ENCODE measurements around the gene DCDC2C.

GRCh38 chr2:3759331-3759730 lies 56.0 kb downstream of the DCDC2C start:
- TF ChIP-seq, protein P1, sequence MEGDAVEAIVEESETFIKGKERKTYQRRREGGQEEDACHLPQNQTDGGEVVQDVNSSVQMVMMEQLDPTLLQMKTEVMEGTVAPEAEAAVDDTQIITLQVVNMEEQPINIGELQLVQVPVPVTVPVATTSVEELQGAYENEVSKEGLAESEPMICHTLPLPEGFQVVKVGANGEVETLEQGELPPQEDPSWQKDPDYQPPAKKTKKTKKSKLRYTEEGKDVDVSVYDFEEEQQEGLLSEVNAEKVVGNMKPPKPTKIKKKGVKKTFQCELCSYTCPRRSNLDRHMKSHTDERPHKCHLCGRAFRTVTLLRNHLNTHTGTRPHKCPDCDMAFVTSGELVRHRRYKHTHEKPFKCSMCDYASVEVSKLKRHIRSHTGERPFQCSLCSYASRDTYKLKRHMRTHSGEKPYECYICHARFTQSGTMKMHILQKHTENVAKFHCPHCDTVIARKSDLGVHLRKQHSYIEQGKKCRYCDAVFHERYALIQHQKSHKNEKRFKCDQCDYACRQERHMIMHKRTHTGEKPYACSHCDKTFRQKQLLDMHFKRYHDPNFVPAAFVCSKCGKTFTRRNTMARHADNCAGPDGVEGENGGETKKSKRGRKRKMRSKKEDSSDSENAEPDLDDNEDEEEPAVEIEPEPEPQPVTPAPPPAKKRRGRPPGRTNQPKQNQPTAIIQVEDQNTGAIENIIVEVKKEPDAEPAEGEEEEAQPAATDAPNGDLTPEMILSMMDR (IDR thresholded peaks at IDR 0.05; ENCODE audit: poor library complexity, severe bottlenecking) = no peak
- TF ChIP-seq POLR2AphosphoS5 (IDR thresholded peaks at IDR 0.05) = no peak
- TF ChIP-seq EP300 (conservative IDR thresholded peaks at IDR 0.05; ENCODE audit: poor library complexity, severe bottlenecking) = no peak
- TF ChIP-seq EZH2 (IDR thresholded peaks at IDR 0.05; ENCODE audit: borderline replicate concordance, insufficient read depth, low read length, poor library complexity, severe bottlenecking) = no peak
- TF ChIP-seq SMC3 (conservative IDR thresholded peaks at IDR 0.05; ENCODE audit: poor library complexity) = no peak
- TF ChIP-seq TAF1 (IDR thresholded peaks at IDR 0.05; ENCODE audit: low read depth) = no peak
- TF ChIP-seq, protein P2, sequence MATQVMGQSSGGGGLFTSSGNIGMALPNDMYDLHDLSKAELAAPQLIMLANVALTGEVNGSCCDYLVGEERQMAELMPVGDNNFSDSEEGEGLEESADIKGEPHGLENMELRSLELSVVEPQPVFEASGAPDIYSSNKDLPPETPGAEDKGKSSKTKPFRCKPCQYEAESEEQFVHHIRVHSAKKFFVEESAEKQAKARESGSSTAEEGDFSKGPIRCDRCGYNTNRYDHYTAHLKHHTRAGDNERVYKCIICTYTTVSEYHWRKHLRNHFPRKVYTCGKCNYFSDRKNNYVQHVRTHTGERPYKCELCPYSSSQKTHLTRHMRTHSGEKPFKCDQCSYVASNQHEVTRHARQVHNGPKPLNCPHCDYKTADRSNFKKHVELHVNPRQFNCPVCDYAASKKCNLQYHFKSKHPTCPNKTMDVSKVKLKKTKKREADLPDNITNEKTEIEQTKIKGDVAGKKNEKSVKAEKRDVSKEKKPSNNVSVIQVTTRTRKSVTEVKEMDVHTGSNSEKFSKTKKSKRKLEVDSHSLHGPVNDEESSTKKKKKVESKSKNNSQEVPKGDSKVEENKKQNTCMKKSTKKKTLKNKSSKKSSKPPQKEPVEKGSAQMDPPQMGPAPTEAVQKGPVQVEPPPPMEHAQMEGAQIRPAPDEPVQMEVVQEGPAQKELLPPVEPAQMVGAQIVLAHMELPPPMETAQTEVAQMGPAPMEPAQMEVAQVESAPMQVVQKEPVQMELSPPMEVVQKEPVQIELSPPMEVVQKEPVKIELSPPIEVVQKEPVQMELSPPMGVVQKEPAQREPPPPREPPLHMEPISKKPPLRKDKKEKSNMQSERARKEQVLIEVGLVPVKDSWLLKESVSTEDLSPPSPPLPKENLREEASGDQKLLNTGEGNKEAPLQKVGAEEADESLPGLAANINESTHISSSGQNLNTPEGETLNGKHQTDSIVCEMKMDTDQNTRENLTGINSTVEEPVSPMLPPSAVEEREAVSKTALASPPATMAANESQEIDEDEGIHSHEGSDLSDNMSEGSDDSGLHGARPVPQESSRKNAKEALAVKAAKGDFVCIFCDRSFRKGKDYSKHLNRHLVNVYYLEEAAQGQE (IDR thresholded peaks at IDR 0.05; ENCODE audit: borderline replicate concordance) = no peak
